NCI-H128 (cell line): ENCODE measurements around the gene DRICH1.
"Not testable (repeated sequence)": the region's sequence is repeated elsewhere in the genome, so short reads cannot be mapped to it uniquely, and the experiment has no call there.

Experiments
- DNase-seq: peaks from one replicate; lab custom pipeline; 2025; ENCODE audit not compliant: unreplicated experiment; lab: John Stamatoyannopoulos, UW

The DRICH1 gene

GRCh38 chr22:23651676-23652075 is 19.6 kb upstream of the DRICH1 start:
- no peak for DNase-seq

DNA sequence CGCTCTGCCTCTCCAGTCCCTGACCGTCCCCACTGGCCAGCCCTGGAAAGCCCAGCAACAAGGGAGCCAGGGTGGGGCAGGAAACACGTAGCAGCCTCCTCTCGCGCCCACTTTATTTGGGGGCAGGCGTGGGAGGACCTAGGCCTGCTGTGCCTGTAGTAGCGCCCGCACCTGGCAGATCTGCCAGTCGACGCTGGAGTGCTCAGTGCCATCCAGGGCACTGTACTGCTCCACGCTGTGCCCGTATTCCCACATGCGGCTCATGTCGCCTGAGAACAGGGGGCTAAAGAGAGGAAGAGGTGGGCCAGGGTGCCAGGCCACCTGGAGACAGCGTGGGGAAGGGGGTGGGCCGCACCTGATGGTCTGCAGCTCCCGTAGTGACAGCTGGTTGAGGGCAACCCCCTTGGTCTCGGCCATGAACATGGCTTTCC is 17.0 kb upstream of the DRICH1 start:
- DNase-seq = no peak

DNA sequence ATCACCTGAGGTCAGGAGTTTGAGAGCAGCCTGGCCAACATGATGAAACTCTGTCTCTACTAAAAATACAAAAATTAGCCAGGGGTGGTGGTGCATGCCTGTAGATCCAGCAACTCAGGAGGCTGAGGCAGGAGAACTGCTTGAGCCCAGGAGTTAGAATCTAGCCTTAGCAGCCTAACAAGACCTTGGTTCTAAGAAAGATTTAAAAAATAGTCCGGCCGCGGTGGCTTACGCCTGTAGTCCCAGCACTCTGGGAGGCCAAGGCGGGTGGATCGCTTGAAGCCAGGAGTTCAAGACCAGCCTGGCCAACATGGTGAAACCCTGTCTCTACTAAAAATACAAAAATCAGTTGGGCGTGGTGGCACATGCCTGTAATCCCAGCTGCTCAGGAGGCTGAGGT is 14.4 kb upstream of the DRICH1 start:
- DNase-seq = not testable (repeated sequence)

DNA sequence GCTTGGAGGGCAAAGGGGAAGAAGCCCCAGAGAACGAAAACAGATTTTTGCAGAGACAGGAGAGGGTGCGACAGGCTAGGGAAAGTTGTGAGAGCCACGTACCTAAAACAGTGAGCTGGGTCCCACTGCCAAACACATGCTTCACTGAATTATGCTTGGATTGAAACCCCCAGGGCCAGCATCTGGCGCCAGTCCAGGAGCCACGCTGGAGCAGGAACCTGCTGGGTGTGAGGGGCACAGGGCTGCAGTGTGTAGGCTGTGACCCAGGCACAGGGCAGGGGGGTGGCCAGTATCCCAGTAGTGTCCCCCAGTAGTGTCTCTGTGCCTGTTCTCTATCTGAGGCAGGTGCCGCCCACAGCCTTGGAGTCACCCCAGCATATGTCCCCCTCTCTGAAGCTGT is 8.1 kb upstream of the DRICH1 start:
- not testable (repeated sequence) for DNase-seq

DNA sequence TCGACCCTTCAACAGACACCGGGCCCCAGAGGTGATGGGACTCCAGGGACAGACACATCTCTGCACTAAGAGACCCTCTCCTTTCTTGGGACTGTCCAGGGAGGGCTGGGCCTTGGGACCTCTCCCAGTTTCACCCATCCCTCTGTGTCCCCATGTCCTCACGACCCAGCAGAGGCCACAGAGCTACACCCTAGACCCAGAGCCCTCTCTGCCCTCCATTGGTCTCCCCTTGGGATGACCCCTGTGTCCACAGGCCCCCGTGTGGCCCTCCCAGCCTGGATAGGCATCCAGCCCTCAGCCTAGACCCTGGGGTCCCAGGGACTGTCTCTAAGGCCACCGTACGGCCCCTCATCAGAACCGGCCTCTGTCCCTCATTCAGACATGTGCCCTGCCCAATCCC is 7.5 kb upstream of the DRICH1 start:
- no peak for DNase-seq

- DNase-seq = no peak
Measured at GRCh38 chr22:23638611-23639010, 6.5 kb upstream of the DRICH1 start.

- DNase-seq = not testable (repeated sequence)
Measured at GRCh38 chr22:23635291-23635690, 3.2 kb upstream of the DRICH1 start.

- DNase-seq = not testable (repeated sequence)
Measured at GRCh38 chr22:23628056-23628743, 3.9 kb downstream of the DRICH1 start.

DNA sequence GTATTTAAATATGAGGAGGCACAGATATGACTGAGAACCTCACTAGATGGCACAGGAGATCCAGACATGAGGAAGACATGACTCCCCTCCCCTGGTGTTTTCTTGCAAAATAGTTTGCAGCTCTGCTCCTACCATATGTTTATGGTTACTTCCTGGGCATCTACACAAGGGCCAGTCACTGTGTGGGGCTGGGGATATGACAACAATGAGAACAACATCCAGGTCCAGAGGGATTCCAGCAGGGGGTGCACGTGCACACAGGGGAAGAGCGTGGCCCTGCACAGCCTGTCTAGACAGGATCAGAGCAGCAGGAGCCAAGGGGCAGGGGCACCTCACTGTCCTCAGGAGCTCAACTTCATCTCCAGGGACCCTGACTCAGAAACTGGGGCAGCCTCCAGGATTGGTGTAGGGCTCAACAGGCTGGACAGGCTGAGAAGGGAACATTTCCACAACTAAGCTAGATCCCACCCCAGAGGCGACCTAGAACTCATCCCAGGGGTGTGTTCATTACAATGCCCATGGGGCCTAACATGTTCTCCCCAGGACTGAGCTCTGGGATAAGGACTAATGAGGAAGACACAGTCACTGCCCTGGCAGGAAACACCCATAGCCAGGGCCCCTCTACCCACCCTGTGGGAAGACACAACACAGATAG is 4.6 kb downstream of the DRICH1 start:
- not testable (repeated sequence) for DNase-seq

GRCh38 chr22:23626286-23626975 is 5.7 kb downstream of the DRICH1 start:
- no peak for DNase-seq

GRCh38 chr22:23622634-23623033 is 9.5 kb downstream of the DRICH1 start:
- no peak for DNase-seq

GRCh38 chr22:23621916-23622315 is 10.2 kb downstream of the DRICH1 start:
- DNase-seq = not testable (repeated sequence)

GRCh38 chr22:23621082-23621780 is 10.9 kb downstream of the DRICH1 start:
- no peak for DNase-seq

DNA sequence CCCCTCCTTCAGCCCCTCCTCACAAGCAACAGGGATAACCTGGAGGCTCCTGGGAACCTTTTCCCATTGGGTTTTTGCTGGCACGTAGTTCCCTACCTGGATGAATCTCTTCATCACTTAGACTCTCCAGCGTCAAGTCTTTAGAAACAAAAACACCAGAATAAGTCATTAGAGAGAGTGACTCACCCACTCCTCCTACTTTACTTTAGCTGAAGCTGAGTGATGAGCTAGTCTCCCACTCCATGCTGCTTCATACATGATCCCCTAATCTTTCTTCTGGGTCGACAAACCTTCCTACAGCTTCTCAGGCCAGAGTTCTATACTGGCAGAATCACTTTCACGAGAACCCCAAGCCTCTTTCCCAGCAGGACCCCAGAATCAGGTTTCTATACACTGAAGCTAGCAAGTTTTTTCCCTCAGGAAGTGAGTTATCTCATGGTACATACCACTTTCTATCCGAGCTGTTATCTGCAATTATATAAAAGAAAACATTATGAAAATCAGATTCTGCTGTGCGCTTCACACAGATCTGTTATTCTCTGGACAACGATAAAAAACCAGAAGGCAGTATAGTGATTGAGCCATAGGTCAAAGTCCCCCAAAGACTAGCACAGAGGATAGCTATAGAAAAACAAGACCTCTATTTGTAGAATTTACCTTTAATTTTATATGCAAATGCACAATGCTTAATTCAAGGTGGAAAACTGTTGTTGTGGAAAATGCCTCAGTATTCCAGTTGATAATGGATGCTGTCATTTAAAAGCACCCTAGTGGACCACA is 18.7 kb downstream of the DRICH1 start:
- DNase-seq = no peak

DNA sequence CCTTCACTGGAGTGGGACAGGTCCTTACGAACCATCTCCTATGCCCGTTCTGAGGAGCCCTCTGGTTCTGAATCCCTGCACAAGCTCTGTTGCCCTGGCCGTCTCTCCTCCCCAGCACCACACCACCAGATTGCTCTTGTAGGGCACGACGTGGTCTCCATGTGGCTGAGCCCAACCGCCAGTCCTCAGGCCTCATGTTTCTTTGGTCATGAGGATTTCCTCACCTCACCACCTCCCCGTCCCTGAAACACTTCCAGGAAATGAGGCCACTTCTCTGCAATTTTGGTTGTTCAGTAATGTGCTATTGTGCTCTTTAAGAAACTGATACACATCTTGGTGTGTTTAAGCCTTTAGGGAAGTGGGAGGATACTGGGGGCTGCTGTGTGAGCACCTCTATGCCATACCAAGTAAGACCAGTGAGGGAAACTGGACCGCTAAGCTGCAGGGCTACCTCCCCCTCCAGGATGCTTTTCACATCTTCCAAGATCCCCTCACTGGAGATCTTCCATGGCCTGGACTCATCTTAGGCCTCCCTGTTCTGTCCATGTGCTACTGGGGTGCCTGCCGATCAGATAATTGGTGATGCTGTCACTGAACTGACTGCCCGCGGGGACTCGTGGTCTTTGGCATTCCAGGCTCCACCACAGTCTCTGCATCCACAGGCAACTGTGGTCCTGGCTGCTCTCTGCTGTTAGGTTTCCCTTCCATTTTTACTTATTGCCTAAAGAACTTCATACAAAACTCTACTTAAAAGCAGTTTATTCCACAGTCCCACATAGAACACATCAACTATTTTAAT is 21.9 kb downstream of the DRICH1 start:
- DNase-seq = no peak

DNA sequence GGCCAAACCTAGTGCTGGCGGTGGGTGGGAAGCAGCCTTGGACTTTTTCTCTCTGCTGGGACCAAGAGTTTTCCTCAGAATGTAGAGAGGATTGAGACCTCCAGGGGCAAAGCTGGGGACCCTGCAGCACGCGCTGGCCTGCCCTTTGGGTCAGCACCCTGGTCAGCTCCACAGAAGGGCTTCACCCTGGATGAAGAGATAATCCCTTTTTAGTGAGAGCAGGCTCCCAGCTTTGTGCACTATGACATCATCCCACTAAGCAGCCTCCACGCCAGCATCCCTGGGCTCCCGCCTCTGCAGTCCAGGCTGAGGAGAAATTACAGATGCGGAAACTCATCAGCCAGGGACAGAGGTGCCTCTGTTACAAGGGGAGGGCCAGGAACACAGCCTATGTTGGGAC is 23.5 kb downstream of the DRICH1 start:
- no peak for DNase-seq

DNA sequence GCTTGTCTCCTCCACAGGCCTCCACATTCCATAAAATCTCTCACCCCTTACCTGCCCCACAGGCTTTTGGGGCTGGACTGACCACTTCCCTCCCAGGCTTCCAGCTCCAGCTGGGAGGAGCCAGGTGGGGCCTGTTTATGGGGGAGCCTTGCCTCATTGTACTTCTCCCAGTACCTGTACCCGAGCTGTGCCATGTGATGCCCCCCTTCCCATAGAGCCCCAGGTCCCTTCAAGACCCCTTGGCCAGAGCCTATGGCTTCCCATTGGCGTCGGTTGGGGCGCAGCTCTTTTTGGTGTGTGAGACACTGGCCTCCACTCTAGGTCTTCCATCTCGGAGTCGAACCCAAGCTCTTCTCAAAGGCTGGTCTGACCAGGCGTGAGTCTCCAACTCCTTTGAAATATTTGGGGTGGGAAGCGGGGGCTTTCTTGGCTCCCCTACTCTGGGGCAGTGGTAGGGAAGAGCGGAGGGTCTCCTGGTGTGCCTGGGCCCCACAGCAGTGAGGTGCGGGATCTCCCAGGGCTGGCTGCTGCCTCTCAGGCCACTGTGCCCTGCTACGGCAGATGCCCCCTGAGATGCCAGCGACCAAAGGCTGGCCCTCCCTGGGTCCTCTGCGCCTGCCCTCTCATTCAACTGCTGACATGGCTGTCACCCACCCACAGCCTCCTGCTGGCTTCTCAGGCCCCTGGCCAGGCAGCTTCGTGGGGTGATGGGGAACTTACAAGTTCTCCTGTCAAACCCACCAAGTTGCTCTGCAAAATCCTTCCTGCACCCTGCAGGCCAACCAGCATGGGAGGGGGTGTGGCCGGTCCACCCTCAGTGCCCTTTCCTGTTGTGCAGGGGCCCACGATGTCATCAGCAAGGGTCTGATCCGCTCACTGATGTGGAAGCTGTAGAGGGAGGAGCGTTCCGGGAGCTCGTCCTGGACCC is 25.7 kb downstream of the DRICH1 start:
- no peak for DNase-seq

GRCh38 chr22:23604939-23605712 is 27.0 kb downstream of the DRICH1 start:
- DNase-seq = no peak
